ENCODE results near the gene SEC31B. TPM values are rescaled to one million over a fixed set of nuclear protein-coding genes. Genes with fewer than 3 reads are reported as not detected.

SEC31B gene
- polyA plus RNA-seq, 1 donor (not counting 4 experiments of a cell fraction or from before 2014, with no cell fraction given), result 4.9 TPM

- no peak for DNase-seq (ENCODE audit: low read depth, low spot score)
- Histone ChIP-seq H3K4me3 (ENCODE audit: control insufficient read depth in 2 of 3, extremely low read depth in 1 of 3, insufficient read depth in 2 of 3, low read depth in 1 of 3, low read length in 3 of 3) (no peak overlapping the region), H2AFZ (ENCODE audit: control insufficient read depth, low read length) (no peak overlapping the region), H3K9ac (ENCODE audit: control insufficient read depth, extremely low read depth, insufficient read depth, low read length) (no peak overlapping the region), H3K27me3 (ENCODE audit: control insufficient read depth, extremely low read depth, insufficient read depth, low read length) (peaks cover 7% of the 10 kb centered on the region), H3K36me3 (ENCODE audit: control insufficient read depth in 2 of 2, extremely low read depth in 1 of 2, insufficient read depth in 2 of 2, low read length in 2 of 2) (peaks cover 3 to 8% of the 10 kb centered on the region in 2 experiments), H3K9me1 (ENCODE audit: control insufficient read depth, extremely low read depth, insufficient read depth, low read length) (no peaks in the 10 kb centered on the region), H3K79me2 (ENCODE audit: control insufficient read depth, insufficient read depth, low read length) (no peaks in the 10 kb centered on the region), H4K20me1 (ENCODE audit: control insufficient read depth, extremely low read depth, insufficient read depth, low read length) (peaks cover 3% of the 10 kb centered on the region), H3K4me2 (ENCODE audit: control insufficient read depth, extremely low read depth, insufficient read depth, low read depth, low read length) (no peak overlapping the region), H3K4me1 (ENCODE audit: control insufficient read depth, extremely low read depth, insufficient read depth, low read length) (peaks cover under 1% of the 10 kb centered on the region), H3K27ac (ENCODE audit: control insufficient read depth, insufficient read depth, low read length) (no peak overlapping the region), H3K9me3 (ENCODE audit: control insufficient read depth, low read depth, low read length) (no peaks in the 10 kb centered on the region)
- dilution Hi-C loops (cut with MboI; ENCODE audit: extremely low pct_ligation_motif_present, low sequenced_read_pairs), result no loop called here
- no peak for FAIRE-seq
- TF ChIP-seq CTCF (optimal IDR thresholded peaks at IDR 0.05 in 1 of 3, IDR thresholded peaks at IDR 0.05 in 1 of 3, conservative IDR thresholded peaks at IDR 0.05 in 1 of 3; ENCODE audit: extremely low read depth in 1 of 3, insufficient read depth in 2 of 3, low read length in 3 of 3), result no peak
Observed at GRCh38 chr10:100487529-100487928, 32.1 kb downstream of the SEC31B start.

GRCh38 chr10:100485801-100486495 is 33.7 kb downstream of the SEC31B start:
- no peak for DNase-seq (ENCODE audit: low read depth, low spot score)
- Histone ChIP-seq H4K20me1 (ENCODE audit: control insufficient read depth, extremely low read depth, insufficient read depth, low read length) (peaks cover 3% of the 10 kb centered on the region), H3K4me3 (ENCODE audit: control insufficient read depth in 2 of 3, extremely low read depth in 1 of 3, insufficient read depth in 2 of 3, low read depth in 1 of 3, low read length in 3 of 3) (no peak overlapping the region), H2AFZ (ENCODE audit: control insufficient read depth, low read length) (no peak overlapping the region), H3K27me3 (ENCODE audit: control insufficient read depth, extremely low read depth, insufficient read depth, low read length) (peaks cover 14% of the 10 kb centered on the region), H3K27ac (ENCODE audit: control insufficient read depth, insufficient read depth, low read length) (no peak overlapping the region), H3K9me3 (ENCODE audit: control insufficient read depth, low read depth, low read length) (no peaks in the 10 kb centered on the region), H3K9me1 (ENCODE audit: control insufficient read depth, extremely low read depth, insufficient read depth, low read length) (no peaks in the 10 kb centered on the region), H3K4me1 (ENCODE audit: control insufficient read depth, extremely low read depth, insufficient read depth, low read length) (peaks cover 10% of the 10 kb centered on the region), H3K79me2 (ENCODE audit: control insufficient read depth, insufficient read depth, low read length) (no peaks in the 10 kb centered on the region), H3K36me3 (ENCODE audit: control insufficient read depth in 2 of 2, extremely low read depth in 1 of 2, insufficient read depth in 2 of 2, low read length in 2 of 2) (peaks cover 3 to 8% of the 10 kb centered on the region in 2 experiments), H3K4me2 (ENCODE audit: control insufficient read depth, extremely low read depth, insufficient read depth, low read depth, low read length) (no peak overlapping the region), H3K9ac (ENCODE audit: control insufficient read depth, extremely low read depth, insufficient read depth, low read length) (no peak overlapping the region)
- TF ChIP-seq EZH2 (IDR thresholded peaks at IDR 0.05; ENCODE audit: low read length), result no peak
- TF ChIP-seq CTCF (optimal IDR thresholded peaks at IDR 0.05 in 1 of 3, IDR thresholded peaks at IDR 0.05 in 1 of 3, conservative IDR thresholded peaks at IDR 0.05 in 1 of 3; ENCODE audit: extremely low read depth in 1 of 3, insufficient read depth in 2 of 3, low read length in 3 of 3), result no peak
- dilution Hi-C loops (cut with MboI; ENCODE audit: extremely low pct_ligation_motif_present, low sequenced_read_pairs), result no loop called here
- no peak for FAIRE-seq
